Endothelial cell of umbilical vein (primary cell): ENCODE measurements around the gene ITIH2. TPM values are rescaled to one million over a fixed set of nuclear protein-coding genes. Genes with fewer than 3 reads are reported as not detected.

Source experiments
- BruUV-seq: library from RNA; stranded (reverse); fragments of 400-500 nt; replicated peaks from 2 replicates; lab custom pipeline; 2021; lab: Mats Ljungman, UMichigan
- CTCF ChIA-PET: fragments of 300-600, 350-600 bp; sonication (Branson Sonifier 250); formaldehyde crosslinking; loops from one replicate; lab custom pipeline; 2021; ENCODE audit warnings: antibody characterized with exemption, inconsistent platforms; lab: Charles Lee
- POLR2A ChIA-PET: fragments of 300-600, 350-600 bp; sonication (Branson Sonifier 250); formaldehyde crosslinking; loops from one replicate; lab custom pipeline; 2021; ENCODE audit warnings: antibody characterized with exemption, inconsistent platforms; lab: Charles Lee
- DNase-seq: peaks from one replicate; pipeline ENCODE4 v3.0.0-alpha.2; 2011; ENCODE audit warnings: low read depth, low spot score
- FAIRE-seq: peaks from 2 replicates; lab custom pipeline; 2011; peaks lifted over from hg19 to GRCh38; lab: Jason Lieb, UNC
- H2AFZ ChIP-seq: 2 replicates; pipeline ENCODE4 v1.6.0; 2012; ENCODE audit warnings: low read depth, low read length, control low read depth, inconsistent platforms
- H3K27ac ChIP-seq: 2 replicates; pipeline ENCODE4 v1.5.1; 2011; ENCODE audit warnings: low read depth, mild to moderate bottlenecking, control low read depth, low read length, moderate library complexity; ENCODE audit not compliant: insufficient read depth
- H3K27me3 ChIP-seq, 2 experiments: 2 replicates each; pipeline versions ENCODE4 v1.6.0 to v1.6.1; 2011; ENCODE audit warnings: low read length in 2 of 2, mixed read lengths in 1 of 2; ENCODE audit not compliant: control insufficient read depth in 2 of 2, insufficient read depth in 2 of 2
- H3K36me3 ChIP-seq, 2 experiments: 2 replicates in 1 of 2; 3 replicates in 1 of 2; pipeline ENCODE4 v1.5.1; 2011; ENCODE audit warnings: low read length in 2 of 2, mild to moderate bottlenecking in 1 of 2, moderate library complexity in 1 of 2; ENCODE audit not compliant: control insufficient read depth in 2 of 2, insufficient read depth in 2 of 2; ENCODE audit errors: extremely low read depth in 1 of 2
- H3K4me1 ChIP-seq: 3 replicates; pipeline ENCODE4 v1.5.1; 2011; ENCODE audit warnings: mild to moderate bottlenecking, low read length; ENCODE audit not compliant: control insufficient read depth, insufficient read depth; ENCODE audit errors: extremely low read depth
- H3K4me2 ChIP-seq: 2 replicates; pipeline ENCODE4 v1.6.1; 2011; ENCODE audit warnings: low read length, control low read depth, mixed read lengths; ENCODE audit not compliant: insufficient read depth
- H3K4me3 ChIP-seq, 3 experiments: fragments of 200-600 bp in 1 of 3; sonication (generic), shearing (Covaris generic) in 1 of 3; replicated peaks in 1 of 3; 2 replicates each; pipeline ENCODE4 v1.5.1; 2011 to 2016; ENCODE audit warnings: control low read depth in 3 of 3, low read length in 3 of 3, mild to moderate bottlenecking in 2 of 3, inconsistent platforms in 1 of 3, low read depth in 1 of 3, moderate library complexity in 1 of 3; ENCODE audit not compliant: insufficient read depth in 1 of 3
- H3K79me2 ChIP-seq: 2 replicates; pipeline ENCODE4 v1.6.0; 2012; ENCODE audit warnings: low read length, inconsistent platforms; ENCODE audit not compliant: control insufficient read depth, insufficient read depth
- H3K9ac ChIP-seq: replicated peaks from 2 replicates; pipeline ENCODE3; 2011; ENCODE audit warnings: low read length, control low read depth; ENCODE audit not compliant: insufficient read depth; ENCODE audit errors: extremely low read depth
- H3K9me1 ChIP-seq: replicated peaks from 3 replicates; pipeline ENCODE4 v1.6.0; 2011; ENCODE audit warnings: mild to moderate bottlenecking, low read length; ENCODE audit not compliant: control insufficient read depth, insufficient read depth; ENCODE audit errors: extremely low read depth
- H3K9me3 ChIP-seq: replicated peaks from 2 replicates; pipeline ENCODE4 v1.5.1; 2012; ENCODE audit warnings: low read length, inconsistent platforms; ENCODE audit not compliant: control insufficient read depth, insufficient read depth
- H4K20me1 ChIP-seq: replicated peaks from 2 replicates; pipeline ENCODE3; 2011; ENCODE audit warnings: mild to moderate bottlenecking, low read length; ENCODE audit not compliant: control insufficient read depth, insufficient read depth; ENCODE audit errors: extremely low read depth
- CTCF ChIP-seq, 2 donors: IDR thresholded peaks; 1 replicate in 1 of 2; 2 replicates in 1 of 2; pipeline ENCODE4 v1.5.1; 2011; ENCODE audit warnings: low read length in 2 of 2, mild to moderate bottlenecking in 2 of 2, moderate library complexity in 2 of 2, control low read depth in 1 of 2, inconsistent platforms in 1 of 2, low read depth in 1 of 2; ENCODE audit not compliant: insufficient read depth in 1 of 2; ENCODE audit errors: extremely low read depth in 1 of 2
- EZH2 ChIP-seq: IDR thresholded peaks from 2 replicates; pipeline ENCODE4 v1.6.1; 2012; ENCODE audit warnings: borderline replicate concordance, low read depth, mild to moderate bottlenecking, moderate library complexity, low read length, inconsistent platforms; ENCODE audit not compliant: severe bottlenecking
- FOS ChIP-seq: IDR thresholded peaks from 2 replicates; pipeline ENCODE4 v1.6.1; 2011; ENCODE audit warnings: mild to moderate bottlenecking, low read length, moderate library complexity, borderline replicate concordance; ENCODE audit not compliant: insufficient read depth
- GATA2 ChIP-seq: IDR thresholded peaks from 2 replicates; pipeline ENCODE4 v1.7.0; 2011; ENCODE audit warnings: low read depth, mild to moderate bottlenecking, moderate library complexity, mixed read lengths, low read length; ENCODE audit not compliant: insufficient read length, insufficient read depth
- JUN ChIP-seq: IDR thresholded peaks from 2 replicates; pipeline ENCODE4 v1.6.1; 2011; ENCODE audit warnings: borderline replicate concordance, low read depth; ENCODE audit not compliant: insufficient read length, insufficient read depth
- MAX ChIP-seq: IDR thresholded peaks from 2 replicates; pipeline ENCODE4 v1.6.1; 2011; ENCODE audit not compliant: insufficient read depth, insufficient read length
- MYC ChIP-seq: IDR thresholded peaks from one replicate; pipeline ENCODE4 v1.6.1; 2011; ENCODE audit warnings: mild to moderate bottlenecking, low read depth, low read length
- POLR2A ChIP-seq: IDR thresholded peaks from 2 replicates; pipeline ENCODE4 v1.6.1; 2012; ENCODE audit warnings: low read depth, mild to moderate bottlenecking, control low read depth, low read length
- POLR2AphosphoS5 ChIP-seq: IDR thresholded peaks from 2 replicates; pipeline ENCODE4 v1.6.1; 2012; ENCODE audit warnings: low read depth, mild to moderate bottlenecking, control low read depth, low read length, moderate library complexity; ENCODE audit not compliant: insufficient read depth
- dilution Hi-C: fragments of 300-500 bp; cut with MboI; formaldehyde crosslinking; loops from one replicate; pipeline ENCODE4 v1.15.0; 2019; ENCODE audit warnings: low sequenced_read_pairs; ENCODE audit not compliant: extremely low pct_ligation_motif_present
- intact Hi-C: fragments of 100-400 bp; cut with micrococcal nuclease; formaldehyde crosslinking; loops from one replicate; pipeline ENCODE4 v1.10.0; 2022
- polyA plus RNA-seq, 4 experiments: library from polyadenylated mRNA; depleted of rRNA in 3 of 4; stranded (reverse) in 3 of 4; unstranded in 1 of 4; fragments of >200 nt; gene quantifications; 2 replicates each; pipeline versions ENCODE4 v1.2.1 to v1.2.3, GENCODE V29; 2011 to 2012; ENCODE audit warnings: missing spikeins in 1 of 4
- total RNA-seq: library from RNA; stranded (reverse); gene quantifications from 2 replicates; pipeline ENCODE4 v1.2.3, GENCODE V29; 2021

The ITIH2 gene
- total and polyA plus RNA-seq, 2 donors (not counting 3 experiments of a cell fraction or from before 2014, with no cell fraction given): not detected

GRCh38 chr10:7794251-7795026, 91.3 kb downstream of the ITIH2 start:
- TF ChIP-seq FOS (no peak), POLR2A (no peak), GATA2 (no peak), MAX (no peak), EZH2 (no peak), CTCF (IDR thresholded peaks at IDR 0.05; ENCODE audit: extremely low read depth in 1 of 2, insufficient read depth in 1 of 2, low read depth in 1 of 2, low read length in 2 of 2) (no peak), JUN (no peak), POLR2AphosphoS5 (no peak), MYC (no peak)
- no peak overlapping the region for H3K9ac ChIP-seq
- DNase-seq (no peak), FAIRE-seq (no peak)
- intact Hi-C loops: no loop called here
- peaks cover 70% of the 10 kb centered on the region for H3K79me2 ChIP-seq
- no peaks in the 10 kb centered on the region for H3K9me1 ChIP-seq
- H2AFZ ChIP-seq: no peak overlapping the region
- H3K27me3 ChIP-seq: no peaks in the 10 kb centered on the region
- H3K36me3 ChIP-seq: peaks cover 0 to 5% of the 10 kb centered on the region in 2 experiments
- dilution Hi-C loops: no loop called here
- H3K4me1 ChIP-seq: peaks cover 24% of the 10 kb centered on the region
- ChIA-PET CTCF (no interaction called here), POLR2A (no interaction called here)
- BruUV-seq: no TSS peak
- no peaks in the 10 kb centered on the region for H3K9me3 ChIP-seq
- no peak overlapping the region for H3K4me2 ChIP-seq
- peaks cover 2% of the 10 kb centered on the region for H4K20me1 ChIP-seq
- no peak overlapping the region for H3K27ac ChIP-seq
- H3K4me3 ChIP-seq: no peak overlapping the region
